DND-41 (cell line): ENCODE results near the gene IL20RA.

Experiments used
- CTCF ChIP-seq: IDR thresholded peaks from 2 replicates; pipeline ENCODE4 v1.5.1; 2012; ENCODE audit warnings: borderline replicate concordance, low read length, moderate library complexity, mild to moderate bottlenecking; ENCODE audit not compliant: poor library complexity, severe bottlenecking; ENCODE audit errors: extremely low read depth
- EZH2 ChIP-seq: IDR thresholded peaks from 3 replicates; pipeline ENCODE4 v1.6.1; 2012; ENCODE audit warnings: borderline replicate concordance, low read depth, mild to moderate bottlenecking, moderate library complexity, low read length, inconsistent platforms; ENCODE audit not compliant: severe bottlenecking

- TF ChIP-seq CTCF (no peak), EZH2 (no peak)
Measured at GRCh38 chr6:137080711-137081110, 35.9 kb upstream of the IL20RA start.
